A549 (cell line): ENCODE results near the gene TFDP2. TPM values are rescaled to one million over a fixed set of nuclear protein-coding genes. Genes with fewer than 3 reads are reported as not detected.

ENCODE experiments used
- ATAC-seq, 2 experiments: fragments of 200-7000 bp in 1 of 2; fragments of >200 bp in 1 of 2; cut with Nextera tagmentation in 1 of 2; cut with Tn5 transposase in 1 of 2; 3 replicates each; pipeline versions ENCODE4 v1.8.0 to v1.9.1; 2018 to 2020; ENCODE audit warnings: mild to moderate bottlenecking in 1 of 2, moderate library complexity in 1 of 2
- CTCF ChIA-PET: fragments of 300-600 bp; sonication (Branson Sonifier 250); formaldehyde crosslinking; extraction: SDS; loops from one replicate; lab custom pipeline; 2021; ENCODE audit warnings: antibody characterized with exemption, inconsistent platforms; lab: Yijun Ruan, JAX
- POLR2A ChIA-PET: fragments of 350-600 bp; formaldehyde crosslinking; extraction: SDS; loops from one replicate; lab custom pipeline; 2021; ENCODE audit warnings: antibody characterized with exemption, inconsistent platforms; lab: Yijun Ruan, JAX
- DNase-seq, 2 experiments: peaks; one replicate each; pipeline versions ENCODE4 v3.0.0 to v3.0.0-alpha.2; 2011 to 2016; ENCODE audit warnings: low read depth in 1 of 2, low spot score in 1 of 2
- FAIRE-seq: peaks from 2 replicates; lab custom pipeline; 2011; peaks lifted over from hg19 to GRCh38; lab: Jason Lieb, UNC
- H3K27ac ChIP-seq, 2 experiments: fragments of >200 bp; sonication (Bioruptor Twin); formaldehyde crosslinking; 3 replicates each; pipeline ENCODE4 v1.5.1; 2016 to 2017
- H3K4me1 ChIP-seq: fragments of >200 bp; sonication (Bioruptor Twin); formaldehyde crosslinking; 3 replicates; pipeline ENCODE4 v1.6.1; 2016
- H3K4me2 ChIP-seq: fragments of >200 bp; sonication (Bioruptor Twin); formaldehyde crosslinking; 3 replicates; pipeline ENCODE4 v1.6.1; 2016
- H3K4me3 ChIP-seq: fragments of >200 bp; sonication (Bioruptor Twin); formaldehyde crosslinking; 3 replicates; pipeline ENCODE4 v1.5.1; 2016
- H3K9me3 ChIP-seq: fragments of >200 bp; sonication (Bioruptor Twin); formaldehyde crosslinking; 3 replicates; pipeline ENCODE4 v1.6.1; 2016
- CBX2 ChIP-seq: fragments of 200-600 bp; sonication (generic); IDR thresholded peaks from 2 replicates; pipeline ENCODE4 v1.6.1; 2016; ENCODE audit warnings: low read depth, mild to moderate bottlenecking, borderline replicate concordance
- GATA3 ChIP-seq: IDR thresholded peaks from 2 replicates; pipeline ENCODE4 v1.6.1; 2012; ENCODE audit warnings: borderline replicate concordance
- HOXB5 ChIP-seq: fragments of 250-450 bp; sonication (Bioruptor Pico); IDR thresholded peaks from 2 replicates; pipeline ENCODE4 v1.5.0; 2020; ENCODE audit warnings: mild to moderate bottlenecking, moderate library complexity
- KDM1A ChIP-seq: fragments of 200-600 bp; sonication (generic); IDR thresholded peaks from 2 replicates; pipeline ENCODE4 v1.6.1; 2016; ENCODE audit warnings: low read depth, mild to moderate bottlenecking
- KDM5A ChIP-seq: fragments of 200-600 bp; sonication (generic); IDR thresholded peaks from 2 replicates; pipeline ENCODE4 v1.6.1; 2016; ENCODE audit warnings: antibody characterized with exemption, mild to moderate bottlenecking
- MAFK ChIP-seq: fragments of 450-650 bp; IDR thresholded peaks from 2 replicates; pipeline ENCODE4 v1.6.1; 2014; ENCODE audit not compliant: partially characterized antibody
- NFE2L2 ChIP-seq: fragments of 150-350 bp; conservative IDR thresholded peaks from 2 replicates; pipeline ENCODE4 v1.6.1; 2014; ENCODE audit warnings: low read length
- PHF8 ChIP-seq: fragments of 200-600 bp; sonication (generic); IDR thresholded peaks from 2 replicates; pipeline ENCODE4 v1.6.1; 2016; ENCODE audit warnings: low read depth, mild to moderate bottlenecking, antibody characterized with exemption, moderate library complexity, borderline replicate concordance
- POLR2A ChIP-seq: IDR thresholded peaks from 2 replicates; pipeline ENCODE4 v1.6.1; 2012; ENCODE audit warnings: mild to moderate bottlenecking, low read length
- RNF2 ChIP-seq: fragments of 200-600 bp; sonication (generic); IDR thresholded peaks from 2 replicates; pipeline ENCODE4 v1.6.1; 2016; ENCODE audit warnings: low read depth, mild to moderate bottlenecking, antibody characterized with exemption, moderate library complexity, borderline replicate concordance
- SMC3 ChIP-seq: fragments of >200 bp; sonication (Bioruptor Twin); formaldehyde crosslinking; IDR thresholded peaks from 3 replicates; pipeline ENCODE4 v1.6.1; 2018; ENCODE audit warnings: inconsistent platforms
- TP53 ChIP-seq: fragments of 250-450 bp; sonication (Bioruptor Pico); IDR thresholded peaks from 2 replicates; pipeline ENCODE4 v1.5.0; 2021; ENCODE audit warnings: mild to moderate bottlenecking, moderate library complexity
- ZFP36 ChIP-seq: fragments of 450-650 bp; IDR thresholded peaks from 2 replicates; pipeline ENCODE4 v1.6.1; 2014; ENCODE audit warnings: borderline replicate concordance; ENCODE audit not compliant: partially characterized antibody
- ZNF302 ChIP-seq: fragments of 250-450 bp; sonication (Bioruptor Pico); IDR thresholded peaks from 2 replicates; pipeline ENCODE4 v1.9.0; 2021; ENCODE audit warnings: inconsistent platforms, mild to moderate bottlenecking, moderate library complexity
- ZSCAN20 ChIP-seq: fragments of 250-450 bp; sonication (Bioruptor Pico); IDR thresholded peaks from 2 replicates; pipeline ENCODE4 v1.8.0; 2022; ENCODE audit warnings: mild to moderate bottlenecking, moderate library complexity
- whole genome bisulfite sequencing: methylation state at CpG from one replicate; pipeline ENCODE4 v1.1.6; 2017; ENCODE audit errors: missing lambda C conversion rate; 5-methylcytosine and 5-hydroxymethylcytosine counted together
- polyA plus RNA-seq, 4 experiments: library from polyadenylated mRNA; depleted of rRNA in 3 of 4; stranded (reverse); fragments of >200 nt; fragmentation: RNase III in 1 of 4; extraction: RNeasy Plus Mini Kit Qiagen cat#74134 plus additional on column Dnase treatment in 1 of 4; gene quantifications; 2 replicates in 3 of 4; 3 replicates in 1 of 4; pipeline ENCODE4 v1.2.3, GENCODE V29; 2011 to 2017
- TF ChIP-seq, protein P1 (sequence below): fragments of 450-650 bp; IDR thresholded peaks from 2 replicates; pipeline ENCODE4 v1.6.1; 2014; ENCODE audit warnings: antibody characterized with exemption
- TF ChIP-seq, protein P2 (sequence below): fragments of 250-450 bp; sonication (Bioruptor Pico); IDR thresholded peaks from 2 replicates; pipeline ENCODE4 v1.5.0; 2020; ENCODE audit warnings: low read depth, mild to moderate bottlenecking, moderate library complexity
- TF ChIP-seq, protein P3 (sequence below): fragments of >200 bp; sonication (Bioruptor Twin); formaldehyde crosslinking; IDR thresholded peaks from 3 replicates; pipeline ENCODE4 v1.6.1; 2016
- TF ChIP-seq, protein P4 (sequence below): IDR thresholded peaks from 2 replicates; pipeline ENCODE4 v1.6.1; 2012; ENCODE audit warnings: low read depth, borderline replicate concordance
- TF ChIP-seq, protein P5 (sequence below): fragments of >200 bp; sonication (Bioruptor Twin); formaldehyde crosslinking; IDR thresholded peaks from 3 replicates; pipeline ENCODE4 v1.5.1; 2016
- TF ChIP-seq, protein P6 (sequence below): fragments of 150-350 bp; IDR thresholded peaks from 2 replicates; pipeline ENCODE4 v1.6.1; 2014; ENCODE audit warnings: low read depth, mild to moderate bottlenecking, low read length

Gene TFDP2
- polyA plus RNA-seq, 2 of the 4 experiments (the other 2 are of a cell fraction), result 9.6 to 61.5 TPM

DNA sequence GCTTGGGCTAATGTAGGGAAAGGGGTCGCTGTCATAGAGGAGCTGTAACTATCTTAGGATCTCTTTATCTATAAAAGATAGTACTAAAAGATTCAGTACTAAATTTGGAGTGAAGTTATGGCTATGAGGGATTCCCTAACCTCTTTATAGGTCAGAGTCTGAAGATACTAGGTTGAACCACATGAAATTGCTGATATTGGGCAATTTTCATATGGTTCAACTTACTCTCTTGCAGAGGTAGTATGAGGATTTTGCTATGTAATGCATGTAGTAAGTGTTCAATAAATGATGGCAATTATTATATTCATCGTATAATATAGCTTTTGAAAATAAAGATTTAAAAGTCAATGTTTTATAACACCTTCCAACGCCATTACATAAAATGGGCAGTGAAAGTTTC lies 1.9 kb upstream of the TFDP2 start:
- ChIA-PET POLR2A (no interaction called here), CTCF (interaction anchor here (0.8 to 1.2 kb wide), 2 partner anchors 23 to 24 kb away, joined by 3 to 4 read pairs; no protein-coding TSS in a partner anchor)
- Histone ChIP-seq H3K4me3 (no peak overlapping the region), H3K4me1 (peaks cover 10% of the 10 kb centered on the region; the same call in 2 of the 3 replicates), H3K27ac (no peak overlapping the region), H3K4me2 (no peak overlapping the region), H3K9me3 (no peaks in the 10 kb centered on the region)
- WGBS, result 67% methylated on average over 3 of the region's 3 CpGs
- ATAC-seq, result no peak
- DNase-seq, result no peak
- TF ChIP-seq, protein P1, sequence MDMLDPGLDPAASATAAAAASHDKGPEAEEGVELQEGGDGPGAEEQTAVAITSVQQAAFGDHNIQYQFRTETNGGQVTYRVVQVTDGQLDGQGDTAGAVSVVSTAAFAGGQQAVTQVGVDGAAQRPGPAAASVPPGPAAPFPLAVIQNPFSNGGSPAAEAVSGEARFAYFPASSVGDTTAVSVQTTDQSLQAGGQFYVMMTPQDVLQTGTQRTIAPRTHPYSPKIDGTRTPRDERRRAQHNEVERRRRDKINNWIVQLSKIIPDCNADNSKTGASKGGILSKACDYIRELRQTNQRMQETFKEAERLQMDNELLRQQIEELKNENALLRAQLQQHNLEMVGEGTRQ, result no peak
- peak; percentile 51 for TF ChIP-seq MAFK
- FAIRE-seq, result no peak

DNA sequence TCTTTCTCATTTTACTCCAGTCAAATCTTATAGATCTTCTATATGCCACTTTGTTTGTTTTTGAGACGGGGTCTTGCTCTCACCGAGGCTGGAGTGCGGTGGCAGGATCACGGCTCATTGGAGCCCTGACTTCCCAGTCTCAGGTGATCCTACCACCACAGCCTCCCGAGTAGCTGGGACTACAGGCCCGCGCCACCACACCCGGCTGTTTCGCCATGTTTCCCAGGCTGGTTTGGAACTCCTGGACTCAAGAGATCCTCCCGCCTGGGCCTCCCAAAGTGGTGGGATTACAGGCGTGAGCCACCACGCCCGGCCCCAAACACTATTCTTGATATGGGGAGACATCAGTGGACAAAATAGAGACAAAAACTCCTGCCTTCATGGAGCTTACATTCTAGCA lies 927 bp upstream of the TFDP2 start:
- H3K4me3 ChIP-seq, result no peak overlapping the region
- DNase-seq (no peak), ATAC-seq (no peak), FAIRE-seq (no peak)
- no peak overlapping the region for H3K27ac ChIP-seq
- peaks cover 10% of the 10 kb centered on the region; the same call in 2 of the 3 replicates for H3K4me1 ChIP-seq
- WGBS, result 67% methylated on average over 13 of the region's 13 CpGs
- H3K9me3 ChIP-seq, result no peaks in the 10 kb centered on the region
- ChIA-PET CTCF (no interaction called here), POLR2A (no interaction called here)
- TF ChIP-seq NFE2L2 (no peak), POLR2A (no peak), GATA3 (no peak), ZSCAN20 (CRISPR knock-in tag) (no peak), HOXB5 (CRISPR knock-in tag) (no peak), KDM5A (no peak), ZFP36 (no peak), PHF8 (no peak), ZNF302 (no peak), TP53 (no peak)
- TF ChIP-seq, protein P1, result no peak
- TF ChIP-seq, protein P2, sequence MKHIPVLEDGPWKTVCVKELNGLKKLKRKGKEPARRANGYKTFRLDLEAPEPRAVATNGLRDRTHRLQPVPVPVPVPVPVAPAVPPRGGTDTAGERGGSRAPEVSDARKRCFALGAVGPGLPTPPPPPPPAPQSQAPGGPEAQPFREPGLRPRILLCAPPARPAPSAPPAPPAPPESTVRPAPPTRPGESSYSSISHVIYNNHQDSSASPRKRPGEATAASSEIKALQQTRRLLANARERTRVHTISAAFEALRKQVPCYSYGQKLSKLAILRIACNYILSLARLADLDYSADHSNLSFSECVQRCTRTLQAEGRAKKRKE, result no peak
- no peak overlapping the region; the same call in 2 of the 3 replicates for H3K4me2 ChIP-seq

DNA sequence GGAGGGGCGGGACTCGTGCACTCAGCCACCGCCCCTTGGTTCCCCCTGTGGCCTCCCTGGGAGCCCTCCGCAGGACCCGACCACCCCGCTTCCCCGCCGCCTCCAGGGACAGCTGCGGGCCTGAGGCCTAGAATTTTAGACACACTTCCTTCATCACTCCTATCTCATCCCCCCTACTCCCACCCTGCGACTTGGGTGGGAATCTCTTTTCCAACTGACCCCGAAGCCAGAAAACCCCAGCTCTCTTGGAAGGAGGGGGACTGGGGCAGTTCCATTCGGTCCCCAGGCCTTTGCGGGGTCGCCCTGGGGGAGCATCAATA lies 289 bp upstream of the TFDP2 start:
- TF ChIP-seq, protein P3, sequence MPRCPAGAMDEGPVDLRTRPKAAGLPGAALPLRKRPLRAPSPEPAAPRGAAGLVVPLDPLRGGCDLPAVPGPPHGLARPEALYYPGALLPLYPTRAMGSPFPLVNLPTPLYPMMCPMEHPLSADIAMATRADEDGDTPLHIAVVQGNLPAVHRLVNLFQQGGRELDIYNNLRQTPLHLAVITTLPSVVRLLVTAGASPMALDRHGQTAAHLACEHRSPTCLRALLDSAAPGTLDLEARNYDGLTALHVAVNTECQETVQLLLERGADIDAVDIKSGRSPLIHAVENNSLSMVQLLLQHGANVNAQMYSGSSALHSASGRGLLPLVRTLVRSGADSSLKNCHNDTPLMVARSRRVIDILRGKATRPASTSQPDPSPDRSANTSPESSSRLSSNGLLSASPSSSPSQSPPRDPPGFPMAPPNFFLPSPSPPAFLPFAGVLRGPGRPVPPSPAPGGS, result no peak
- TF ChIP-seq, protein P4, sequence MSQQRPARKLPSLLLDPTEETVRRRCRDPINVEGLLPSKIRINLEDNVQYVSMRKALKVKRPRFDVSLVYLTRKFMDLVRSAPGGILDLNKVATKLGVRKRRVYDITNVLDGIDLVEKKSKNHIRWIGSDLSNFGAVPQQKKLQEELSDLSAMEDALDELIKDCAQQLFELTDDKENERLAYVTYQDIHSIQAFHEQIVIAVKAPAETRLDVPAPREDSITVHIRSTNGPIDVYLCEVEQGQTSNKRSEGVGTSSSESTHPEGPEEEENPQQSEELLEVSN, result no peak
- TF ChIP-seq RNF2 (no peak), SMC3 (no peak), CBX2 (no peak), KDM1A (no peak)
- TF ChIP-seq, protein P5, sequence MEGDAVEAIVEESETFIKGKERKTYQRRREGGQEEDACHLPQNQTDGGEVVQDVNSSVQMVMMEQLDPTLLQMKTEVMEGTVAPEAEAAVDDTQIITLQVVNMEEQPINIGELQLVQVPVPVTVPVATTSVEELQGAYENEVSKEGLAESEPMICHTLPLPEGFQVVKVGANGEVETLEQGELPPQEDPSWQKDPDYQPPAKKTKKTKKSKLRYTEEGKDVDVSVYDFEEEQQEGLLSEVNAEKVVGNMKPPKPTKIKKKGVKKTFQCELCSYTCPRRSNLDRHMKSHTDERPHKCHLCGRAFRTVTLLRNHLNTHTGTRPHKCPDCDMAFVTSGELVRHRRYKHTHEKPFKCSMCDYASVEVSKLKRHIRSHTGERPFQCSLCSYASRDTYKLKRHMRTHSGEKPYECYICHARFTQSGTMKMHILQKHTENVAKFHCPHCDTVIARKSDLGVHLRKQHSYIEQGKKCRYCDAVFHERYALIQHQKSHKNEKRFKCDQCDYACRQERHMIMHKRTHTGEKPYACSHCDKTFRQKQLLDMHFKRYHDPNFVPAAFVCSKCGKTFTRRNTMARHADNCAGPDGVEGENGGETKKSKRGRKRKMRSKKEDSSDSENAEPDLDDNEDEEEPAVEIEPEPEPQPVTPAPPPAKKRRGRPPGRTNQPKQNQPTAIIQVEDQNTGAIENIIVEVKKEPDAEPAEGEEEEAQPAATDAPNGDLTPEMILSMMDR, result no peak
- TF ChIP-seq, protein P6, sequence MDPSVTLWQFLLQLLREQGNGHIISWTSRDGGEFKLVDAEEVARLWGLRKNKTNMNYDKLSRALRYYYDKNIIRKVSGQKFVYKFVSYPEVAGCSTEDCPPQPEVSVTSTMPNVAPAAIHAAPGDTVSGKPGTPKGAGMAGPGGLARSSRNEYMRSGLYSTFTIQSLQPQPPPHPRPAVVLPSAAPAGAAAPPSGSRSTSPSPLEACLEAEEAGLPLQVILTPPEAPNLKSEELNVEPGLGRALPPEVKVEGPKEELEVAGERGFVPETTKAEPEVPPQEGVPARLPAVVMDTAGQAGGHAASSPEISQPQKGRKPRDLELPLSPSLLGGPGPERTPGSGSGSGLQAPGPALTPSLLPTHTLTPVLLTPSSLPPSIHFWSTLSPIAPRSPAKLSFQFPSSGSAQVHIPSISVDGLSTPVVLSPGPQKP, result no peak
- TF ChIP-seq, all 56 proteins: peak for 0
- ATAC-seq (peak in 1 of 2 experiments; percentile 49; a peak in 2 of 6 replicates), FAIRE-seq (no peak), DNase-seq (no peak)
- no peaks in the 10 kb centered on the region for H3K9me3 ChIP-seq
- peak overlapping the region; percentile 67 to 90; a peak in 4 of 6 replicates for H3K27ac ChIP-seq
- H3K4me3 ChIP-seq, result peak overlapping the region; percentile 83
- H3K4me1 ChIP-seq, result peaks cover 10% of the 10 kb centered on the region; the same call in 2 of the 3 replicates
- H3K4me2 ChIP-seq, result peak overlapping the region; percentile 89
- ChIA-PET POLR2A (interaction anchor here (0.7 to 1.0 kb wide), 2 partner anchors 15 to 852 kb away, joined by 3 read pairs; partner anchors contain the start of gene U2SURP), CTCF (no interaction called here)
- 29% methylated on average over 10 of the region's 14 CpGs for WGBS
